Hepatocyte (in vitro differentiated cells): ENCODE measurements around the gene FAM241B. TPM values are rescaled to one million over a fixed set of nuclear protein-coding genes. Genes with fewer than 3 reads are reported as not detected.

Source experiments
- DNase-seq: peaks from one replicate; pipeline ENCODE4 v3.0.0-alpha.2; 2016; ENCODE audit warnings: low spot score
- H2AFZ ChIP-seq: fragments of 200-600 bp; sonication (generic); 2 replicates; pipeline ENCODE4 v1.6.0; 2016; ENCODE audit warnings: antibody characterized with exemption, mild to moderate bottlenecking
- H3K27ac ChIP-seq: fragments of 200-600 bp; sonication (generic); 2 replicates; pipeline ENCODE4 v1.5.1; 2016; ENCODE audit warnings: mild to moderate bottlenecking
- H3K27me3 ChIP-seq: fragments of 200-600 bp; sonication (generic); 2 replicates; pipeline ENCODE4 v1.6.1; 2016
- H3K36me3 ChIP-seq: fragments of 200-600 bp; sonication (generic); replicated peaks from 2 replicates; pipeline ENCODE4 v1.5.1; 2016; ENCODE audit warnings: low read depth; ENCODE audit not compliant: insufficient read depth
- H3K4me1 ChIP-seq: fragments of 200-600 bp; sonication (generic); 2 replicates; pipeline ENCODE4 v1.5.1; 2016; ENCODE audit warnings: mild to moderate bottlenecking, moderate library complexity; ENCODE audit not compliant: insufficient read depth
- H3K4me2 ChIP-seq: fragments of 200-600 bp; sonication (generic); 2 replicates; pipeline ENCODE4 v1.6.0; 2016
- H3K4me3 ChIP-seq: fragments of 200-600 bp; sonication (generic); 2 replicates; pipeline ENCODE4 v1.5.1; 2016; ENCODE audit warnings: mild to moderate bottlenecking
- H3K79me2 ChIP-seq: fragments of 200-600 bp; sonication (generic); 2 replicates; pipeline ENCODE4 v1.6.0; 2017; ENCODE audit warnings: mild to moderate bottlenecking
- H3K9me2 ChIP-seq: fragments of 200-600 bp; sonication (generic); replicated peaks from 2 replicates; pipeline ENCODE4 v1.6.0; 2017; ENCODE audit warnings: mild to moderate bottlenecking; ENCODE audit not compliant: insufficient read depth
- H3K9me3 ChIP-seq: fragments of 200-600 bp; sonication (generic); 2 replicates; pipeline ENCODE4 v1.5.1; 2016; ENCODE audit warnings: low read depth, mild to moderate bottlenecking
- H4K20me1 ChIP-seq: fragments of 200-600 bp; sonication (generic); 2 replicates; pipeline ENCODE4 v1.6.0; 2016; ENCODE audit warnings: mild to moderate bottlenecking; ENCODE audit not compliant: insufficient read depth, poor library complexity, severe bottlenecking
- CTCF ChIP-seq: fragments of 200-600 bp; sonication (generic); IDR thresholded peaks from 2 replicates; pipeline ENCODE4 v1.5.1; 2016; ENCODE audit warnings: antibody characterized with exemption, mild to moderate bottlenecking; ENCODE audit not compliant: poor library complexity
- EZH2 ChIP-seq: fragments of 200-600 bp; sonication (generic); IDR thresholded peaks from 2 replicates; pipeline ENCODE4 v1.6.1; 2016; ENCODE audit warnings: antibody characterized with exemption, mild to moderate bottlenecking, borderline replicate concordance
- EZH2phosphoT487 ChIP-seq: fragments of 200-600 bp; sonication (generic); IDR thresholded peaks from one replicate; pipeline ENCODE4 v1.6.1; 2018; ENCODE audit warnings: antibody characterized with exemption, mild to moderate bottlenecking, low read depth, moderate library complexity; ENCODE audit not compliant: unreplicated experiment, severe bottlenecking
- WGBS: methylation state at CpG from one replicate; pipeline ENCODE4 v1.1.6; 2016; ENCODE audit warnings: low lambda C conversion rate; ENCODE audit errors: missing lambda C conversion rate; 5-methylcytosine and 5-hydroxymethylcytosine counted together
- polyA plus RNA-seq: library from polyadenylated mRNA; unstranded; fragments of >200 nt; fragmentation: Nextera tagmentation; extraction: Ambion mirVana; gene quantifications from 2 replicates; pipeline ENCODE4 v1.2.1, GENCODE V29; 2016
- total RNA-seq: library from RNA; depleted of rRNA; stranded (reverse); fragments of >200 nt; gene quantifications from 2 replicates; pipeline ENCODE4 v1.2.3, GENCODE V29; 2014

FAM241B gene
- total and polyA plus RNA-seq, 2 experiments from 2014 or later = 3.7 to 13.7 TPM

- no peak for DNase-seq
- WGBS = 74% methylated on average over 5 of the region's 5 CpGs
- Histone ChIP-seq H3K9me3 (no peaks in the 10 kb centered on the region), H3K27me3 (peaks cover 6% of the 10 kb centered on the region), H4K20me1 (no peaks in the 10 kb centered on the region), H3K4me2 (no peak overlapping the region), H3K4me1 (no peaks in the 10 kb centered on the region), H3K79me2 (no peaks in the 10 kb centered on the region), H3K27ac (no peak overlapping the region), H3K4me3 (no peak overlapping the region), H3K36me3 (no peaks in the 10 kb centered on the region), H3K9me2 (no peaks in the 10 kb centered on the region), H2AFZ (no peak overlapping the region)
- no peak for TF ChIP-seq EZH2phosphoT487
- TF ChIP-seq EZH2 = no peak
- no peak for TF ChIP-seq CTCF
Observed at GRCh38 chr10:69668721-69669120, 38.7 kb downstream of the FAM241B start.

GRCh38 chr10:69669409-69669808 lies 39.4 kb downstream of the FAM241B start:
- 83% methylated on average over 4 of the region's 4 CpGs for WGBS
- H3K4me3 ChIP-seq = no peak overlapping the region

GRCh38 chr10:69673521-69673920 lies 43.5 kb downstream of the FAM241B start:
- H3K4me2 ChIP-seq = no peak overlapping the region
- H3K79me2 ChIP-seq = no peaks in the 10 kb centered on the region
- no peak overlapping the region for H2AFZ ChIP-seq

More at GRCh38 chr10:69669409-69669808, 39.4 kb downstream of the FAM241B start:
- H3K9me3 ChIP-seq = no peaks in the 10 kb centered on the region
- no peaks in the 10 kb centered on the region for H3K9me2 ChIP-seq
- TF ChIP-seq CTCF (no peak), EZH2phosphoT487 (no peak), EZH2 (no peak)
- H3K4me2 ChIP-seq = no peak overlapping the region
- no peak overlapping the region for H2AFZ ChIP-seq
- no peaks in the 10 kb centered on the region for H3K36me3 ChIP-seq
- DNase-seq = no peak
- no peaks in the 10 kb centered on the region for H3K4me1 ChIP-seq
- no peaks in the 10 kb centered on the region for H3K79me2 ChIP-seq
- no peak overlapping the region for H3K27ac ChIP-seq
- peaks cover 6% of the 10 kb centered on the region for H3K27me3 ChIP-seq
- no peaks in the 10 kb centered on the region for H4K20me1 ChIP-seq

More at GRCh38 chr10:69673521-69673920, 43.5 kb downstream of the FAM241B start:
- Histone ChIP-seq H3K4me3 (no peak overlapping the region), H3K4me1 (no peaks in the 10 kb centered on the region), H3K36me3 (no peaks in the 10 kb centered on the region), H3K27ac (no peak overlapping the region), H3K27me3 (peaks cover 14% of the 10 kb centered on the region), H3K9me3 (no peaks in the 10 kb centered on the region), H3K9me2 (no peaks in the 10 kb centered on the region), H4K20me1 (no peaks in the 10 kb centered on the region)
- no peak for DNase-seq
- TF ChIP-seq CTCF (no peak), EZH2phosphoT487 (no peak), EZH2 (no peak)
- 81% methylated on average over 3 of the region's 3 CpGs for WGBS
